OCI-M2 (cell line): ENCODE results near the gene APBA3.

Experiments used
- DNase-seq: peaks from one replicate; lab custom pipeline; 2025; ENCODE audit not compliant: unreplicated experiment; lab: John Stamatoyannopoulos, UW

Gene APBA3, protein sequence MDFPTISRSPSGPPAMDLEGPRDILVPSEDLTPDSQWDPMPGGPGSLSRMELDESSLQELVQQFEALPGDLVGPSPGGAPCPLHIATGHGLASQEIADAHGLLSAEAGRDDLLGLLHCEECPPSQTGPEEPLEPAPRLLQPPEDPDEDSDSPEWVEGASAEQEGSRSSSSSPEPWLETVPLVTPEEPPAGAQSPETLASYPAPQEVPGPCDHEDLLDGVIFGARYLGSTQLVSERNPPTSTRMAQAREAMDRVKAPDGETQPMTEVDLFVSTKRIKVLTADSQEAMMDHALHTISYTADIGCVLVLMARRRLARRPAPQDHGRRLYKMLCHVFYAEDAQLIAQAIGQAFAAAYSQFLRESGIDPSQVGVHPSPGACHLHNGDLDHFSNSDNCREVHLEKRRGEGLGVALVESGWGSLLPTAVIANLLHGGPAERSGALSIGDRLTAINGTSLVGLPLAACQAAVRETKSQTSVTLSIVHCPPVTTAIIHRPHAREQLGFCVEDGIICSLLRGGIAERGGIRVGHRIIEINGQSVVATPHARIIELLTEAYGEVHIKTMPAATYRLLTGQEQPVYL

DNA sequence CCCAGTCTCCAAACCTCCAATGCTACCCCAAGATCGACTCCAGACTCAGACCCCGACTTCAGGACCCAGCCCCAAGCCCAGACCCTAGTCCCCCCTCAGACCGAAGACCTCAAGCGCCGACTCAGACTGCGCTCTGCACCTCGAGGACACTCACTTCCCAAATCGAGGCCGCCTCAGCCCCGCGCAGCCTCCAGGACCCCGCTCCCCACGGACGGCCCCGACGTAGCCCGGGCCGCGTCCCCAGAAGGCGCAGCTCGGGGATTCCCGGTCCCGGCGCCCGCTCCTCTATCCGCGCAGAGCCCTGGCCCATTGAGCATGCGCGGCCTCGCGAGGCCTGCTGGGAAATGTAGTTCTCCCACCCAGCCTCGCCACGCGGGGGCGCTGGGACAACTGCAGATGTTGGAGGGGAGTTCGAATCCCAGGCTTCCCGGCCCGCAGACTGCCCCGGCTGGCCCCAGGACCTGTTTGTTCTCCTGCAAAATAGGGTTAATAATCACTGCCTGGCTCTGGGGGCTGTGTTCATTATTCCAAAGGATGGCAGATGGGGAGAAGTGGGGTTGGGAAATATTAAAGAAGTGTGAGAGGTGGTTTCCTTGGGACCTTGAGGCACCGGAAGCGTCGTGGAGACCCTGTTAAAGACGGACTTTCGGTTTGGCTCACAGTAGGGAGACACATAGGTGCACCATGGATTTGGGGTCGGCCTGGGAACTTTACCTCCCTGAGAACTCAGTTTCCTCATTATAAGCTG lies at the start of gene APBA3:
Gene APBA3 (minus strand): TSS at position 311 of the 748 bp plus-strand sequence. CDS start 1,428 bp downstream, outside the sequence.
- DNase-seq = peak; percentile 44

DNA sequence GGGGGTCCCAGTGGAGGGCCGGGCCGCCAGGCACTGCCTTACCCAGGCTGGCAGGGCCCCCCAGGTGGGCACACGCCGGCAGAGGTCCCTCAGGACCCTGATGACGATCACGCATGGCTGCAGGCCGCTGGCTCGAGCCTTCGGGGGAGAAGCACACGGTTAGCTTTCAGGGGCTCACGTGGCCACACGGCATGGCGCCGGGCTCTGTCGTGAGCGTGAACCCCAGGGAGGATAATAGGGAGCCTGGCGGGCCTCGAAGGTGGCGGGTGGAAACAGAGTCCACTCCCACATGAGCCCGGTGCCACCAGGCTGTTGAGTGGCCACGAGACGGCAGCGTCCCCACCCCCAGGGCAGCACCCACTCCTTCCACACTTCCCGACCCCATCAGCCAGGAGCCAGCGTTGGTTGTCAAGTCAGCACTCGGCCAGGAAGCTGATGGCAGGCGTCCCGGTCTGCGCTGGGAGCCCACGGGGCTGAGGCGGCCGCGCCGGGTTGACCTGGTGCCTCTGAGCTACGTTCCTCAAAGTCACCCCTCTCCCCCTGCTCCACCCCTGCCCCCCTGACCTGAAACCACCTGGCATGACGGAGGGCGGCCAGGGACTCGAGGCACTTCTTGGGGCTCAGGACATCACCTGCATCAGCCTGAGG lies 49.3 kb upstream of the APBA3 start:
- DNase-seq = no peak

DNA sequence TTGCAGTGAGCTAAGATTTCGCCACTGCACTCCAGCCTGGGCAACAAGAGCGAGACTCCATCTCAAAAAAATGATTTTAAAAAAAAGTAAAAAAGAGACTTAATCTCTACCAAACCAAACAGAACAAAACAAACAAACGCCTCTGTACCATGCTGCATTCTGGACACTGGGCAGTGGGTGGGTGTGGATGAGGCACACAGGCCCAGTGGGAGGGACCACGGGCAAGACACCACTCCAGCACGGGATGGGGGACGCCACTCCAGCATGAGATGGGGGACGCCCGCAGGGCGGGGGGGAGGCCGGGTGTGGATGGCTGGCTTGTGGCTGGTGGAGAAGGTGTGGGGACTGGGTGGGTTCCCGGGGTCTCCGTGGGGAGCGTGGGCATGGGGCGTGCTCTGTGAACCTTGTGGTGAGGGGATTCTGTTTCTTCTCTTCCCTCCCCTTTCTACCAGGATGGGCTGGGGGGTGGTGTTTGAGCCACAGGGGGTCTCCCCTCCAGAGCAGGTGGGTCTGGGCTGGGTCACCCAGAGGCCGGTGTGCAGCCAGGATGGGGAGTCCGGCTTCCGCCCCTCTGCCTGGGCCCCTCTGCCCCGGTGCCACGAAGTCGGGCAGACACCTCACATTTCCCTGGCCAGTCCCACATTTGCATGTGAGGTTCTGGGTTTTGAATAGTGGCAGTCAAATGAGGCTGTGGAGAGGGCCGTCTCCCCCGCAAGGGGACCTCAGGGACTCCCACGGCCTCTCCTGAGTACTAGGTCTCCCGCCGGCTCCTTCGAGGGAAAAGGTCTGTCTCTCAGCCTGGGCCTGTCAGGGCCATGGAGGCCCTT lies 48.6 kb upstream of the APBA3 start:
- DNase-seq = no peak

DNA sequence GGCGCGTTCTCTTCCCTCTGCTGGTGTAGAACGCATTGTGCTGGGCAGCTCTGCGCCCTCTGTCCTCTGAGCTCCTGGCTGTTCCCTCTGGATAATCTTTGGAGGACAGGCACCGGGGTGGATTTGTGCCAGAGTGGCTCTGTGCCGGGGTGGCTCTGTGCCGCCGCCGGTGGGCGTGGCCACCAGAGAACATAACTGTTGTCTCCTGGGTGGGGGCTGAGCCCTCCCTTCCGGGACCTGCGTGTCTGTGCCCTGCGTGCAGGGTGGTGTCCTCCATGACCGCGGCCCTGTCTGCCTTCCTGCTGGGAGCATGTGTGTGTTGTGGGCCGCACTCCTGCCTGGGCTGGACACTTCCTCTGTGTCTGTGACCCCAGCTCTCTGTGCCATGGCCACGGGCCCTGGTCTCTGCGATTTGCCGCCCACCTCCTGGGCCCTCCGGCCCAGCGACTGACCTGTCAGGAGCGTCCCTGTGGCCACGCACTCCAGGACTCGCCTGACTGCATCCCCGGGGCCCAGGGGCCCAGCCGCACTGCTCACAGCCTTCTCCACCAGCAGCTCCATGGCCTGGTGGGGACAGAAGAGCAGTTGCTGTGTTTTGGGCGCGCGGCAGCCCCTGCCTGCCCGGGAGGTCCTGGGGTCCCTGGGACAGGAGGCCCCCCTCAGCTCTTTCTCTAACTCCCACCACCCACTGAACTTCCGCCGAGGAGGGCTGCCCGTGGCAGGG lies 47.1 kb upstream of the APBA3 start:
- no peak for DNase-seq

DNA sequence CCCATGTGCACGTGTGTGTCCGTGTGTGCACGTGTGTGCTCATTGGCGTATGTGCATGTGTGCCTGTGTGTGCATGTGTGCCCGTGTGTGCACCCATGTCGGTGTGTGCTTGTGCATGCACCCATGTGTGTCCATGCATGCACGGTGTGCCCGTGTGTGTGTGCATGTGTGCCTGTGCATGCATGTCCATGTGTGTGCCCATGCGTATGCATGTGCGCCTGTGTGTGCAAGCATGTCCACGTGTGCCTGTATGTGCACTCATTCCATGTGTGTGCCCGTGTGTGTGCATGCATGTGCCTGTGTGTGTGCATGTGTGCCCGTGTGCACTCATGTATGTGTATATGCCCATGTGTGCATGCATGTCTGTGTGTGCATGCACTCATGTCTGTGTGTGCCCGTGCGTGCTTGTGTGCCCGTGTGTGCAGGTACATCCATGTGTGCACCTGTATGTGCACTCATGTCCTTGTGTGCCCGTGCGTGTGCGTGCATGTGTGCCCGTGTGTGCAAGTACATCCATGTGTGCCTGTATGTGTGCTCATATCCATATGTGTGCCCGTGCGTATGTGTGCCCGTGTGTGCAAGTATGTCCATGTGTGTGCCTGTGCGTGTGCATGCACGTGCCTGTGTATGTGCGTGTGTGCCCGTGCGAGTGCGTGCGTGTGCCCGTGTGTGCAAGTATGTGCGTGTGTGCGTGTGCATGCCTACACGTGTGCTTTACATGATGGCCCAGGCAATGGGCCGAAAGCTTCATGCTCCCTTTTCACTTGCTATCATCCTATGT lies 46.3 kb upstream of the APBA3 start:
- no peak for DNase-seq

DNA sequence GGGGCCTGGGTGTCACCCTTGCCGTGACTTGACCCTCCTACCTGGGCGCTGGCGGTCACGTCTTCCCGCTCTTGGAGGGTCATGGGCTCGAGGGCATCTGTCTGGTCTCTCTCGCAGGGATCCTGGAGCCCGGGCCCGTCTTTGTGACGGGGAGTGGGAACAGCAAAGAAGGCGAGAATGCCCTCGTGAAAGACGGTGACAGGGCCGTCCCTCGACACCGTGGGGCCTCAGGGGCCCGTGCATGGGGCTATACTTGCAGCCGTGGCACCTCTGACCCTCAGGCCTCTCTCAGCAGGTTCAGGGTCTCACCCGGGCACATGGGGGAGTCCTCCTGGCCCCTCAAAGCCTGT lies 45.6 kb upstream of the APBA3 start:
- DNase-seq = no peak

DNA sequence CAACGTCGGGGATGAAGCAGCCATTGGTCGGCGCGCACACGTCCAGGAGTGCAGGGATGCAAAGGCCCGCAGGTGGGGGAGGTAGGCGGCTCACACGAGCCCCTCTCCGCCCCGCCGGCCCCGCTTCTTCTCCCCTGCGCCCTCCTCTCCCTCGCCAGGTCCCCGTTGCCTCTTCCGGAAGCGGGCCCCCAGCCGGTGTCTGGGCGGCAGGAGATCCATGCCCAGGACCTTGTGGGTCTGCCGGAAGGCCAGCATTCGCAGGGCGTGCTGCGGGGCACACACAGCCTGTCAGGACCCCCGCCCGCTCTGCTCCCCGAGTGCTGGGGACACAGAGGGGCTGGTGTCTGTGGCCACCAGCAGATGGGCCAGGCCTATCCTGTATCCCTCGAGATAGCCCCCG lies 44.4 kb upstream of the APBA3 start:
- DNase-seq = no peak

DNA sequence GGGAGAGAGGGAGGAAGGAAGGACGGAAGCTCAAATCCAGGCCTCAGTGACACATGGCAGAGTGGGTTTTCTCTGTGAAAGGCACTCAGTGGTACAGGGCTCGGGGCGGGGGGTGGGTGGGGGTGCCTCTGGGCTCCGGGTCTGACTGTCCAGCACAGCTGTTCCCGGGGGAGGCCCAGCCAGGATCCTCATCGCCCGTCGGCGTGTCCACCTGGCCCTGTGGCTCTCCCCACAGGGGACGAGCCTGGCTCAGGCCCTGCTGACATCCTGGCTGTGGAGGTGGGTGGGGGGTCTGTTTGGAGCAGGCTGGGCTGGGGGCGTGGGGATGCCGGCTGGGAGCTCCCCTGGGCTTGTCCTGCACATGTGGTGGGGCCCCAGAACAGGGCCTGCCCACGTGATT lies 42.9 kb upstream of the APBA3 start:
- DNase-seq = no peak

DNA sequence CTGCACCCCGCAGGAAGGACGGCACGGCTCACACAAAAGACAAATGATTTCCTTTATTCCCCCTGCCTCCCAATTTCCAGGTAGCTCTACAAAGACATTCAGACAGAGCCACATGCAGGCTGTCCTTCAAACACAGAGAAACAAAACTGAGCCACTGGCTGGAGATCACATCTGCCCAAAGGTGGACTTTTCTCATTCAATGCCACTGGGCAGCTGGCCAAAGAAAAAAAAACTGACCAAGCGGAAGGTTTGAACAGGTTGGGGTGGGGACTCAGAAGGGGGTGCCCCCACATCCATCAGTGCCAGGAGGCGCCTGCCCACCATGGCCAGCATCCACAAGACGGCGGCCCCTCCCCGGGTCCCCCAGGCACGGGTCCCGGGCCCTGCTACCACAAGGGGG lies 42.5 kb upstream of the APBA3 start:
- DNase-seq = no peak

DNA sequence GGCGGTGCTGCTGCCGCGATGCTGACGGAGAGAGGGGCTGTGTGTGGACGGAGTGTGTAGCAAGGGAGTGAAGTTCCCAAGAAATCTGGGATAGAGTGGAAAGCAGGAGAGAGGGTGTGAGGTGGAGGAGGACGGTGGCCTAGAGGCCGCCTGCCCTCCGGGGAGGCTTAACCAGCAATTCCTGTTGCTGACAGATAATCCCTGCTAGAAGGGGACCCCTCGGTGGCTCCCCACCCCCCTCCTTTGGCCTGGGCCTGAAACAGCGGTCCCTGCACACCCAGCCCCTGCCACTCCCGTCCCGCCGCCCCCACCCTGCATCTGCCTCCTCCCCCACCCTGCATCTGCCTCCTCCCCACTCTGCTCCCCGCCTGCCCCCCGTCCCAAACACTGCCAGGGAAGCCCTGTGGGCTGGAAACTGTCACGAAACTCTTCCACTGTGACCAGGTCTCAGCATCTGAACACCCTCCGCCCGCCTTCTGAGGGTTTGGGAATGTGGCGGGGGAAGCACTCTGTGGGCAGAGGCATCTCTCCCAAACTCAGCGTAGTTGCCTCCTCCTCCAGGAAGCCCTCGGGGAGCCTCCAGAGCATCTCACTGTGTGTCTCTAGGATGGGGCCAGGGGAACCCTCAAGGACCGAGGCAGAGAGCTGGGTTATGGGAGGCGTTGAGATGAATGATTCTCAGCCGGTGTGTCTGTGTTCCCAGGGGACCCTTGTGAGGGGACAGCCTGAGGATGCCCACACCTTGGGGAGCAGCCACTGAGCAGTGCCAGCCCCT lies 41.8 kb upstream of the APBA3 start:
- DNase-seq = no peak

DNA sequence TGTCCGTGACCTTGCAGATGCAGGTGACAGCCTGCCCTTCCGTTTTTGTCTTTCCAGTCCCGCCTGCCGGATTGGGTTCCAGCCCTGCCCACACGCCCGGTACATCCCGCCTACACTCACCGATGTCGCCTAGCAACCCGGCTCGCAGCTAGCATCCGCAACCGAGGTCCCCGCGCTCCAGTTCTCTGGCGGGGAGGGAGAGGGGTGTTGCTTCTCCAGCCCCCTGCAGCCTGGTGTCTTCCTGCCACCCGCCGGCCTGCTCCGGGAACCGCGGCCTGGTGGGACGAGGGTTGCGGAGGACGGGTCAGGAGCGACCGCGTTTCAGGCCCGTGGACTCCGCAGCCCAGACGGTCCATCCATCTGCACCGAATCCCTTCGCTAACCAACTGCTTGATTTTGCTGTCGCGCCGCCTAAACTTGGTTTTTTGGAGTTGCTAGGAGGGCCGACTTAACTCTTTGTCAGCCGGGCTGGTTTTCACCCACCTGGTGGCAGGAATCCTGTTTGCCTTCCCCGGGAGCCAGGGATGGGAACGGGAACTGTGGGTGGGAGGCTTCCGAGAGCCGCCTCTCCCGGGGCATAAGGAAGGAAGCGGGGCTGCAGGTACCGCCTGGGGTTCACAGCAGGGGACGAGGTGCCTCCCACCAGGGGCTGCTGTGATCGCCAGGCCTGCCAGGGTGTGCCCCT lies 40.1 kb upstream of the APBA3 start:
- DNase-seq = no peak

DNA sequence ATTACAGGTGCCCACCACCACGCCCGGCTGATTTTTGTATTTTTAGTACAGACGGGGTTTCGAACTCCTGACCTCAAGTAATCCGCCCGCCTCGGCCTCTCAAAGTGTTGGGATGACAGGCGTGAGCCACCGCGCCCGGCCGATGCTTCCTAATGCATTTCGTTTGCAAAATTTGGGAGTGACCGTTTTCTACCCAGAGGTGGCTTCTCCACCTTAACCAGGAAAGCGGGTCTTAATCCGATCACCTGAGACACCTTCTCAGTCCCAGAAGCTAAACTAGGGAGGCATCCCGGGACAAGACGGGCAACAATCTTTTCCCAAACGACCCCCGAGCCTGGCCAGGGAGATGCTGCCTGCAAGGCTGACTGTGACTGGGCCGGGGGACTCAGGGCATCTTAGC lies 39.5 kb upstream of the APBA3 start:
- DNase-seq = no peak

DNA sequence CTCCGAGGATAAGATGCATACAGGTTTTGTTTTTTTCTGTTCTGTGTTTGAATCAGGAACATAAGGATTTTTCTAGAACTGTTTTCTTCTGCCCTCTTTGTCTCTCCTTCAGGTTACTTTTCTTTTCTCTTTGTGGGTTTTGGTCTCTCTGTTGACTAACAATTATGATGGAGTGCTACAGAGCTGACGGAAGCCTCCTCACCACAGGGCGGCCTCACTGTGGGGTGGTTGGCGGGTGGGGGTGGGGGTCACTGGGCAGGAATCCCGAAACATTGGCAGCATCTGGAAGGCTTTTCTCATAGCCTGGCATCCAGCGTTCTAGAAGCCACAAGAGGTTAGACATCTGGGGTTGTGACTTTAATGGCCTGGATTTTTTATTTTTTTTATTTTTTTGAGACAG lies 36.6 kb upstream of the APBA3 start:
- DNase-seq = no peak

DNA sequence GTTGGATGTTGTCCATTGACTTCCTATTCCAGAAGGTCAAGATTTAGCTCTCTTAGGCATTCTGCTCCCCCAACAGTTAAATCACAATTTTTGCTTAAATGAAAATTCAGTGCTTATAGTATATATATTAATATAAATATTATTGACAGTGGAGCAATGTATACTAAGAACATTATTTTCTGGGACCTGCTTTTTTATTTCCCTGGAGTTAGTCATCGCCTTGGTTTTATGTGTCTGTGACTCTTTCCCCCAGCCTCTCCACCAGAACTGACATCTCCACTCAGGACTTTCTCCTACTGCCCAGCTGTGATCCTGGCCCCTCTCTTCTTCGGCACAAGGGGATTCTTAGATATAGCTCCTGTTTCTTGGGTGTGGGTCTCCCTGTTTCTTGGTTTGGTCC lies 34.9 kb upstream of the APBA3 start:
- no peak for DNase-seq

DNA sequence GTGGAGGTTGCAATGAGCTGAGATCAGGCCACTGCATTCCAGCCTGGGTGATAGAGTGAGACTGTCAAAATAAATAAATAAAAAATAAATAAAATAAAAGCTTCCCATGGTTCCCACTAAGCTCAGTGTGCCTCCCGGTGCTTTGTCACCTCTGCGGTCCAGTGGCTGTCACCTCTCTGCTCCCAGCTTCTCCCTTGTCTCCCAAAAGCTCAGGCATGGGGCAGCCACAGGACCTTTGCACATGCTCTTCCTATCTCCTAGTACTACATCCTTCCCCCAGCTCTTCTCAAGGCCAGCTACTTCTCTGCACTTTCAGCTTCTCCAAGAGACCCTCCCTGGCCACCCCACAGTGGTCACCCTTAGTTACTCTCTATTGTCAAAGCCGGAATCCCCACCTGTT lies 32.3 kb upstream of the APBA3 start:
- DNase-seq = no peak

DNA sequence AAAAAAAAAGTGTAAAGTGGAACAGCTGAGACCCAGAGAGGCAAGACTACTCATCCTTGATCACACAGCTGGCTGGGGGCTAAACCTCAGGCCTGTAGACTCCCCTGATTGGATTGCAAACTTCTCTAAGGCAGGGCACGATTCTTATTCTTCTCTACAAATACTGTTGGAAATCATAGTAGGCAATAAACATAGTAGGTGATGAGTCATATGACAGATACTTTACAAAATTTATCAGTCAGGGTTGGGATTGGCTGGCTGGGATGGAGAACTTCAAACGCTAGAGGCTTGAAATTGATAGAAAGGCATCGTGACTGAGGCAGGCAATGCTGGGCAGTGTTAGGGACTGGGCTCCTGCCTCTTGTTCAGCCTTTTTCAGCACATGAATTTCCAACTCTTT lies 30.6 kb upstream of the APBA3 start:
- no peak for DNase-seq

DNA sequence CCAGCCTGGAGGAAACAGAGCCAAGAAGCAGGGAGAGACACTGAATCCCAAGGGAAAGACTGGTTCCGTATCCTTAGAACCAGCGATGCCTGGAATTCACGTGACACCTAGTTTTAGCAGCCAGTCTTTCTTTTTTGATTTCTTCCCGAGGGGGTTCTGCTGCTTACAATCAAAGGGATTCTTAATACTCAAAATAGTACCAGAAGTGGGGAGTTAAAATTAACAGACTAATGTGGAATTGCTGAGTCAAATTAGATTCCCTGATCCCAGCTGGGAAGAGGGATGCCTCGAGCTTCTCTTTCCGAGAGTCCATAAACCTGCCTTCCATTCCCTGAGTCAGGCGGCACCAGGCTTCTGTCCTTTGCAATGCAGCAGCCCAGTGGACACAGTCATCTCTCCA lies 29.4 kb upstream of the APBA3 start:
- no peak for DNase-seq

DNA sequence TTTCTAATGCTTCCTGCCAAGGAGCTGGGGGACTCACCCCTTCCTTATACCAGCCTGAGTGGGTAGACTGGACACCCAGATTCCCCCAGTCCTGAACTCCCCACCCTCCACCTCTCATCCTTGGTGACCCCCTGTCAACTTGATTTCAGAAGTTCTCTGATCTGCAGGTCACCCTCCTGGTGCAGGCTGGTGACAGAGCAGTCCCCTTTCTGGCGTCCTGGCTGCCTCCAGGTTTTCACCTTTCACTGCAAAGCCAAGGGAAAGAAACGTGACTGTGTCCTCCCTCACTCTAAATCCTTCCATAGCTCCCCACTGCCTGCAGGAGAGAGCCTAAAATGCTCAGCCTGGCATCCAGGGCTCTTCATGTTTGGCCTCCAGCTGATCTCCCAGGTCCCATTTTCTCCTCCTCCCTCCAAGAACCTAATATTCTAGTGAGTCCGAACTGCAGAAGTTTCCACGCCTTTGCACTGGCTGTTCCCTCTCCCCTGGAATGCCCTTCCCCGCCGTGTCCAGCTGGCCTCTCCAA lies 28.8 kb upstream of the APBA3 start:
- no peak for DNase-seq
